Measurements from ENCODE around the gene ATAD5.

- TF ChIP-seq CTCF (optimal IDR thresholded peaks at IDR 0.05 in 1 of 3, IDR thresholded peaks at IDR 0.05 in 1 of 3, conservative IDR thresholded peaks at IDR 0.05 in 1 of 3; ENCODE audit: extremely low read depth in 1 of 3, insufficient read depth in 2 of 3, low read length in 3 of 3) (no peak), EZH2 (IDR thresholded peaks at IDR 0.05; ENCODE audit: low read length) (no peak)
These were observed 30.1 kb upstream of the ATAD5 start for GRCh38 chr17:30801671-30802070.
